Right lobe of liver (tissue), 6 donors: ENCODE results near the gene PIK3IP1. TPM values are rescaled to one million over a fixed set of nuclear protein-coding genes. Genes with fewer than 3 reads are reported as not detected.

ENCODE experiments used
- ATAC-seq, 4 donors: fragments of 200-7000 bp; cut with Tn5 transposase; one replicate each; pipeline ENCODE4 v1.9.1; 2020; ENCODE audit warnings: mild to moderate bottlenecking in 4 of 4, moderate library complexity in 4 of 4
- DNase-seq, 3 donors: peaks; one replicate each; pipeline ENCODE4 v3.0.0-alpha.2; 2020
- H3K27ac ChIP-seq, 3 donors: fragments of 200-600 bp; one replicate each; pipeline ENCODE4 v1.8.0; 2022
- H3K27me3 ChIP-seq, 2 donors: fragments of 200-600 bp; one replicate each; pipeline ENCODE4 v1.8.0; 2022
- H3K36me3 ChIP-seq, 4 donors: fragments of 200-600 bp; sonication (generic) in 1 of 4; one replicate each; pipeline versions ENCODE4 v1.5.1 to v1.8.0; 2017 to 2022; ENCODE audit warnings: control low read depth in 1 of 4
- H3K4me1 ChIP-seq, 4 donors: fragments of 200-600 bp; sonication (generic) in 1 of 4; one replicate each; pipeline versions ENCODE4 v1.5.1 to v1.8.0; 2017 to 2022; ENCODE audit warnings: control low read depth in 1 of 4
- H3K4me3 ChIP-seq, 3 donors: fragments of 200-600 bp; one replicate each; pipeline ENCODE4 v1.8.0; 2022
- H3K9me3 ChIP-seq, 4 donors: fragments of 200-600 bp; sonication (generic) in 1 of 4; one replicate each; pipeline versions ENCODE4 v1.5.1 to v1.8.0; 2017 to 2022; ENCODE audit warnings: control low read depth in 1 of 4
- POLR2A ChIP-seq: fragments of 450-650 bp; IDR thresholded peaks from one replicate; pipeline ENCODE4 v1.6.1; 2017; ENCODE audit warnings: antibody characterized with exemption, mild to moderate bottlenecking
- WGBS: methylation state at CpG from one replicate; pipeline ENCODE4 v1.1.6; 2018; ENCODE audit warnings: low coverage, low lambda C conversion rate; ENCODE audit not compliant: insufficient coverage; ENCODE audit errors: missing lambda C conversion rate; 5-methylcytosine and 5-hydroxymethylcytosine counted together
- intact Hi-C, 2 donors: fragments of 100-400 bp; cut with DNase I; formaldehyde crosslinking; loops; one replicate each; pipeline versions ENCODE4 v1.11.2 to v1.14.1; 2022
- total RNA-seq, 6 experiments: library from RNA; depleted of rRNA in 2 of 6; stranded (reverse); fragments of >200 nt in 2 of 6; fragmentation: NEBNext Ultra II Directional in 3 of 6; extraction: Animal tissue kit (Norgen Biotek cat#: 25700) in 3 of 6; gene quantifications; one replicate each; pipeline versions ENCODE4 v1.1.0 to v1.2.4, GENCODE V29; 2016 to 2023
- TF ChIP-seq, protein P1 (sequence below), 4 donors: fragments of 200-600 bp in 3 of 4; fragments of 450-650 bp in 1 of 4; IDR thresholded peaks; one replicate each; pipeline versions ENCODE4 v1.5.1 to v1.8.0; 2016 to 2022; ENCODE audit warnings: antibody characterized with exemption in 4 of 4, mild to moderate bottlenecking in 2 of 4
- donor health status: DM: no; HTN: yes; CAD: no.
- donor health status: DM: no; HTN: no; CAD: no.
- donor health status: DM: no; HTN: no; CAD: no.
- donor health status: DM: no; HTN: yes; CAD: no.
- donor health status: DM: no; HTN: yes; CAD: no.

Gene PIK3IP1
- total RNA-seq, 6 experiments from 2014 or later = 1.3 to 6.6 (median 5.6) TPM

DNA sequence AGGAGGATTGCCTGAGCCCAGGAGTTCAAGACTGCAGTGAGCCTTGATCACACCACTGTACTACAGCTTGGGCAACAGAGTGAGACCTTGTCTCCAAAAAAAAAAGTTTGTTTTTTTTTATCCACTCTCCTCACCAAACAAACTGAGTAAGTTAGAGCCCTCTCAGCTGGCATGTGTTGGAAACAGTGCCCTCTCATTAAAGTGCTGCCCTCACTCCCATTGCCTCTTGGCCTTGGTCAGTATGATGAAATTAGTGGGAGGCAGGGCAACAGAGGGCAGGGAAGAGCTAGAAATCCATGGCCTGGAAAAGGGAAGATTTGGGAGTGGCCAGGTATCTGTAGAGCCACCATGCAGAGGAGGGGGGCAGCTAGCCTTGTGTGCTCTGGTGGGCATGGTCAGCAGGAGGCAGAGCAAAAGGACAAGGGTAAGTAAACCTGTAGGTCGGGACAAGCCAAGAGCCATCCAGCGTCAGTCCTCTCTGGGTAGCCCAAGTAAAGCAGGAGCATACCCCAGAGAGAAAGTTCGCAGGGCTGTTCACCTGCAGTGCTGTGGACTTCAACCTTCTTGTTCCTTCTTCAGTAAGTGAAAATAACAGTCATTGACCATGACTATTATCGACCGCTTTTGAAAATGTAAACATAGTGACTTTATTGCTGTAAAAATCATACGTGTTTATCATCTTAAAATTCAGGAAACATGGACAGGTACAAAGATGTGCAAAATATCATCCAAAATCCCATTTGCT, 28.2 kb downstream of the PIK3IP1 start:
- intact Hi-C loops = no loop called here
- ATAC-seq (peak in 1 of 4 donors; percentile 42), DNase-seq (no peak)
- H3K4me3 ChIP-seq = no peak overlapping the region
- H3K27me3 ChIP-seq = no peaks in the 10 kb centered on the region
- 87% methylated on average over 4 of the region's 6 CpGs for WGBS
- no peaks in the 10 kb centered on the region for H3K9me3 ChIP-seq
- H3K36me3 ChIP-seq = peaks cover 0 to 54% (median 29%) of the 10 kb centered on the region in 4 donors
- H3K4me1 ChIP-seq = no peaks in the 10 kb centered on the region
- no peak overlapping the region for H3K27ac ChIP-seq
- TF ChIP-seq, protein P1, sequence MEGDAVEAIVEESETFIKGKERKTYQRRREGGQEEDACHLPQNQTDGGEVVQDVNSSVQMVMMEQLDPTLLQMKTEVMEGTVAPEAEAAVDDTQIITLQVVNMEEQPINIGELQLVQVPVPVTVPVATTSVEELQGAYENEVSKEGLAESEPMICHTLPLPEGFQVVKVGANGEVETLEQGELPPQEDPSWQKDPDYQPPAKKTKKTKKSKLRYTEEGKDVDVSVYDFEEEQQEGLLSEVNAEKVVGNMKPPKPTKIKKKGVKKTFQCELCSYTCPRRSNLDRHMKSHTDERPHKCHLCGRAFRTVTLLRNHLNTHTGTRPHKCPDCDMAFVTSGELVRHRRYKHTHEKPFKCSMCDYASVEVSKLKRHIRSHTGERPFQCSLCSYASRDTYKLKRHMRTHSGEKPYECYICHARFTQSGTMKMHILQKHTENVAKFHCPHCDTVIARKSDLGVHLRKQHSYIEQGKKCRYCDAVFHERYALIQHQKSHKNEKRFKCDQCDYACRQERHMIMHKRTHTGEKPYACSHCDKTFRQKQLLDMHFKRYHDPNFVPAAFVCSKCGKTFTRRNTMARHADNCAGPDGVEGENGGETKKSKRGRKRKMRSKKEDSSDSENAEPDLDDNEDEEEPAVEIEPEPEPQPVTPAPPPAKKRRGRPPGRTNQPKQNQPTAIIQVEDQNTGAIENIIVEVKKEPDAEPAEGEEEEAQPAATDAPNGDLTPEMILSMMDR (IDR thresholded peaks at IDR 0.05) = no peak
- no peak for TF ChIP-seq POLR2A

GRCh38 chr22:31262312-31263133, 29.8 kb downstream of the PIK3IP1 start:
- TF ChIP-seq, protein P1 (IDR thresholded peaks at IDR 0.05) = no peak
- no peak for TF ChIP-seq POLR2A
- no peaks in the 10 kb centered on the region for H3K9me3 ChIP-seq
- no peak overlapping the region for H3K27ac ChIP-seq
- ATAC-seq (peak in 1 of 4 donors; percentile 13), DNase-seq (no peak)
- peaks cover 0 to 52% (median 26%) of the 10 kb centered on the region in 4 donors for H3K36me3 ChIP-seq
- no peaks in the 10 kb centered on the region for H3K4me1 ChIP-seq
- 72% methylated on average over 3 of the region's 13 CpGs for WGBS
- intact Hi-C loops = no loop called here
- H3K4me3 ChIP-seq = no peak overlapping the region
- no peaks in the 10 kb centered on the region for H3K27me3 ChIP-seq

- H3K27me3 ChIP-seq = no peaks in the 10 kb centered on the region
- no peak for DNase-seq
- H3K36me3 ChIP-seq = peaks cover 0 to 42% (median 17%) of the 10 kb centered on the region in 4 donors
- WGBS = 51% methylated on average over 3 of the region's 3 CpGs
- TF ChIP-seq, protein P1 (IDR thresholded peaks at IDR 0.05) = no peak
- no peak for TF ChIP-seq POLR2A
- no peaks in the 10 kb centered on the region for H3K4me1 ChIP-seq
- intact Hi-C loops = no loop called here
- H3K27ac ChIP-seq = no peak overlapping the region
- peak in 1 of 4 donors; percentile 76 for ATAC-seq
- no peaks in the 10 kb centered on the region for H3K9me3 ChIP-seq
- H3K4me3 ChIP-seq = no peak overlapping the region
These were observed 31.8 kb downstream of the PIK3IP1 start for GRCh38 chr22:31260474-31260856.

- intact Hi-C loops = no loop called here
- TF ChIP-seq, protein P1 (IDR thresholded peaks at IDR 0.05) = no peak
- TF ChIP-seq POLR2A = no peak
- H3K27me3 ChIP-seq = no peaks in the 10 kb centered on the region
- H3K27ac ChIP-seq = no peak overlapping the region
- 90% methylated on average over 3 of the region's 8 CpGs for WGBS
- DNase-seq (no peak), ATAC-seq (no peak)
- H3K4me1 ChIP-seq = no peaks in the 10 kb centered on the region
- no peaks in the 10 kb centered on the region for H3K9me3 ChIP-seq
- no peak overlapping the region for H3K4me3 ChIP-seq
- peaks cover 0 to 42% (median 16%) of the 10 kb centered on the region in 4 donors for H3K36me3 ChIP-seq
These were observed 32.4 kb downstream of the PIK3IP1 start for GRCh38 chr22:31259798-31260473.
